CD4-positive, alpha-beta T cell treated with Interleukin-2 at 100 ng/mL for 4 hours (primary cell): ENCODE data around the gene KIF18A.
A peak's percentile ranks its signal among the peaks of the same experiment; 100 is the strongest.
"Not testable (repeated sequence)": the region's sequence is repeated elsewhere in the genome, so short reads cannot be mapped to it uniquely, and the experiment has no call there.

ENCODE experiments used
- DNase-seq: peaks from one replicate; pipeline ENCODE4 v3.0.0-alpha.2; 2020; ENCODE audit warnings: low spot score

KIF18A gene

GRCh38 chr11:28107750-28108618 is at the start of gene KIF18A, which contains the start of gene METTL15:
Gene KIF18A, minus strand, starts transcription at chr11:28108156. Its CDS starts 10,209 bp downstream, at chr11:28097947.
Gene METTL15, plus strand, starts transcription at chr11:28108388. Its CDS starts 4,947 bp downstream, at chr11:28113335.
- DNase-seq = peak; percentile 98

GRCh38 chr11:28153586-28153985 is 45.6 kb upstream of the KIF18A start:
- no peak for DNase-seq

GRCh38 chr11:28152743-28153142 is 44.8 kb upstream of the KIF18A start:
- DNase-seq = no peak

GRCh38 chr11:28146123-28146751 is 38.3 kb upstream of the KIF18A start:
- no peak for DNase-seq

- DNase-seq = no peak
Measured at GRCh38 chr11:28144808-28145207, 36.9 kb upstream of the KIF18A start.

- no peak for DNase-seq
Measured at GRCh38 chr11:28142724-28143123, 34.8 kb upstream of the KIF18A start.

- no peak for DNase-seq
Measured at GRCh38 chr11:28140689-28141455, 32.9 kb upstream of the KIF18A start.

GRCh38 chr11:28139841-28140415 is 32.0 kb upstream of the KIF18A start:
- DNase-seq = no peak

GRCh38 chr11:28137832-28138231 is 29.9 kb upstream of the KIF18A start:
- DNase-seq = no peak

- DNase-seq = no peak
Measured at GRCh38 chr11:28137366-28137765, 29.4 kb upstream of the KIF18A start.

- DNase-seq = not testable (repeated sequence)
Measured at GRCh38 chr11:28136157-28136556, 28.2 kb upstream of the KIF18A start.

GRCh38 chr11:28133146-28133545 is 25.2 kb upstream of the KIF18A start:
- DNase-seq = no peak

GRCh38 chr11:28132548-28132947 is 24.6 kb upstream of the KIF18A start:
- DNase-seq = no peak

- DNase-seq = no peak
Measured at GRCh38 chr11:28123151-28123581, 15.2 kb upstream of the KIF18A start.

- DNase-seq = no peak
Measured at GRCh38 chr11:28117712-28118111, 9.8 kb upstream of the KIF18A start.

- DNase-seq = no peak
Measured at GRCh38 chr11:28114731-28115130, 6.8 kb upstream of the KIF18A start.

GRCh38 chr11:28114116-28114515 is 6.2 kb upstream of the KIF18A start:
- DNase-seq = no peak

- no peak for DNase-seq
Measured at GRCh38 chr11:28110821-28111200, 2.9 kb upstream of the KIF18A start.

- DNase-seq = peak; percentile 71
Measured at GRCh38 chr11:28110108-28110820, 2.3 kb upstream of the KIF18A start.

GRCh38 chr11:28108958-28109357 is 1.0 kb upstream of the KIF18A start:
- no peak for DNase-seq

- peak; percentile 29 for DNase-seq
Measured at GRCh38 chr11:28107191-28107749, 686 bp downstream of the KIF18A start.
